ENCODE measurements around the gene IL17B.

DNA sequence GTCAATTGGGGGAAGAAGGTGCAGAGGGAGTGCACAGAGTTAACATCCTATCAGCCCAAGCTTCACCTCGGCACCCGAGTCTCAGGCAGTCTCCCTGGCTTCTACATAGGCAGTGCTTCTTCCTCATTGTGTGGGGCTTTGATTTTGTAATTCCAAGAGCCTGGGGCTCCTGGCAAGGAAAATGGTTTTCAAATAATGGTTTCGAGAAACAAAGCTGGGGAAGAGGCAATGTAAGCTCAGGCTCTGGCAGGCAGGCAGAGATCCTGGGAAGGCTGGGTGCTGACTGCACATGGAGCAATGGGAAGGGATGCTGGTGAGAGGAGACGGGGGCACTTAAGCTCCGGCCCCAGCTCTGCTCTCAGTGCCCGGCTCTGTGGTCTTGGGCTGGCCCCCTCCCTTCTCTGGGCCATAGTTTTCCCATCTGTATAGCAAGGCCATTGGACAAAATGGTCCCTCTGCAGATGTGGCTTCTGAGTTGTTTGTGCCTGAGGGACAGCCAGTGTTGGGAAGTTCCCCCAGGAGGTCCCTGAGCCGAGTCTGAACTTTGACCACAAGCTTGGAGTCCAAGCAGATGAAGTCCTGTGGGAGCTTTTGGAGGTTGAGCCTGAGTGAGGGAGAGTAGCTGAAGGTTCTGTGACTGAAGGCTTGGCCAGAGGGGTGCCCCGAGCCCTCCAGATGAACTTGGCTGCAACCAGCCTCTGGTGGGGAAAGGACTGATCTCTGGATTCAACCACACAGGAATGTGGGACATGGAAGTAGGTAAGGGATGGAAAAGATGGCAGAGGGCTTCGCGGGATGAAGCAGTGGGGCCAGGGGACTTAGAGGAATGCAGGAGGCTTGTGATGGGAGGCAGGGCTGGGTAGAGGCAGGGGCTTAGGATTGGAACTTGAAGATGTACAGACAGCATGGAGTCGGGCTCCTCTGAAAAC is 28.5 kb upstream of the IL17B start:
- TF ChIP-seq, protein P1, sequence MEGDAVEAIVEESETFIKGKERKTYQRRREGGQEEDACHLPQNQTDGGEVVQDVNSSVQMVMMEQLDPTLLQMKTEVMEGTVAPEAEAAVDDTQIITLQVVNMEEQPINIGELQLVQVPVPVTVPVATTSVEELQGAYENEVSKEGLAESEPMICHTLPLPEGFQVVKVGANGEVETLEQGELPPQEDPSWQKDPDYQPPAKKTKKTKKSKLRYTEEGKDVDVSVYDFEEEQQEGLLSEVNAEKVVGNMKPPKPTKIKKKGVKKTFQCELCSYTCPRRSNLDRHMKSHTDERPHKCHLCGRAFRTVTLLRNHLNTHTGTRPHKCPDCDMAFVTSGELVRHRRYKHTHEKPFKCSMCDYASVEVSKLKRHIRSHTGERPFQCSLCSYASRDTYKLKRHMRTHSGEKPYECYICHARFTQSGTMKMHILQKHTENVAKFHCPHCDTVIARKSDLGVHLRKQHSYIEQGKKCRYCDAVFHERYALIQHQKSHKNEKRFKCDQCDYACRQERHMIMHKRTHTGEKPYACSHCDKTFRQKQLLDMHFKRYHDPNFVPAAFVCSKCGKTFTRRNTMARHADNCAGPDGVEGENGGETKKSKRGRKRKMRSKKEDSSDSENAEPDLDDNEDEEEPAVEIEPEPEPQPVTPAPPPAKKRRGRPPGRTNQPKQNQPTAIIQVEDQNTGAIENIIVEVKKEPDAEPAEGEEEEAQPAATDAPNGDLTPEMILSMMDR (IDR thresholded peaks at IDR 0.05), result no peak
- TF ChIP-seq POLR2A (IDR thresholded peaks at IDR 0.05), result no peak

Data from adrenal gland (tissue), 5 donors.